NCI-H2196 treated with DMSO at 0.1 percent for 48 hours (cell line): Measurements from ENCODE around the gene SDCBP2.
A peak's percentile ranks its signal among the peaks of the same experiment; 100 is the strongest.

Source experiments
- DNase-seq: peaks from one replicate; lab custom pipeline; 2025; ENCODE audit not compliant: unreplicated experiment; lab: John Stamatoyannopoulos, UW

SDCBP2 gene

GRCh38 chr20:1331801-1332453 lies 3.0 kb upstream of the SDCBP2 start:
- DNase-seq = no peak

GRCh38 chr20:1331101-1331500 lies 2.2 kb upstream of the SDCBP2 start:
- DNase-seq = no peak

- DNase-seq = no peak
These were observed 1.3 kb upstream of the SDCBP2 start for GRCh38 chr20:1330075-1330830.

- no peak for DNase-seq
These were observed 886 bp downstream of the SDCBP2 start for GRCh38 chr20:1327827-1328679.

GRCh38 chr20:1327241-1327653 lies 1.7 kb downstream of the SDCBP2 start:
- no peak for DNase-seq

GRCh38 chr20:1326031-1326930 lies 2.7 kb downstream of the SDCBP2 start:
- DNase-seq = no peak

GRCh38 chr20:1325173-1326030 lies 3.5 kb downstream of the SDCBP2 start:
- DNase-seq = peak; percentile 90

- DNase-seq = no peak
These were observed 4.3 kb downstream of the SDCBP2 start for GRCh38 chr20:1324598-1325172.

- no peak for DNase-seq
These were observed 4.9 kb downstream of the SDCBP2 start for GRCh38 chr20:1323830-1324597.

- DNase-seq = no peak
These were observed 5.7 kb downstream of the SDCBP2 start for GRCh38 chr20:1323256-1323655.

GRCh38 chr20:1322511-1323245 lies 6.3 kb downstream of the SDCBP2 start:
- no peak for DNase-seq

- DNase-seq = no peak
These were observed 7.3 kb downstream of the SDCBP2 start for GRCh38 chr20:1321654-1321939.

- DNase-seq = no peak
These were observed 7.9 kb downstream of the SDCBP2 start for GRCh38 chr20:1320902-1321653.

GRCh38 chr20:1320016-1320415 lies 8.9 kb downstream of the SDCBP2 start:
- DNase-seq = no peak

- DNase-seq = no peak
These were observed 9.5 kb downstream of the SDCBP2 start for GRCh38 chr20:1319462-1319861.

- DNase-seq = no peak
These were observed 9.9 kb downstream of the SDCBP2 start for GRCh38 chr20:1319051-1319450.

- DNase-seq = no peak
These were observed 11.2 kb downstream of the SDCBP2 start for GRCh38 chr20:1317545-1318255.
